Measurements from ENCODE around the gene LAMTOR4. TPM values are rescaled to one million over a fixed set of nuclear protein-coding genes. Genes with fewer than 3 reads are reported as not detected.

Gene LAMTOR4
- polyA plus RNA-seq, 1 donor from 2014 or later, result 333 TPM

DNA sequence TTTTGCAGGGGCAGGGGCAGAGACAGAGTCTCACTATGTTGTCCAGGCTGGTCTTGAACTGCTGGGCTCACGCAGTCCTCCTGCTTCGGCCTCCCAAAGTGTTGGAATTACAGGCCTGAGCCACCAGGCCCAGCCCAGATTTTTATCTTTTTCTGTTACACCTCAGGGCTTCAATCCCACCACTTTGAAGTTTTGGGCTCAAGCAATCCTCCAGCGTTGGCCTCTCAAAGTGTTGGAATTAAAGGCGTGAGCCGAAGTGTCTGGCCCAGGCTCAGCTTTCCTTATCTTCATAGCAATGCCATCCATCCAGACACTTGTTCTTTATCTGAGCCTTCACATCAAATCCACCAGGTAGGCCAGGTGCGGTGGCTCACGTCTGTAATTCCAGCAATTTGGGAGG lies 33.7 kb upstream of the LAMTOR4 start:
- H3K4me2 ChIP-seq (ENCODE audit: low read length), result no peak overlapping the region
- H3K36me3 ChIP-seq (ENCODE audit: insufficient read depth, low read length), result no peaks in the 10 kb centered on the region
- no peaks in the 10 kb centered on the region for H3K9me2 ChIP-seq (ENCODE audit: insufficient read depth, low read length)
- no peak overlapping the region for H3K27ac ChIP-seq (ENCODE audit: low read length)
- TF ChIP-seq CTCF (IDR thresholded peaks at IDR 0.05; ENCODE audit: poor library complexity, severe bottlenecking) (no peak), RAD21 (conservative IDR thresholded peaks at IDR 0.05) (no peak), TAF1 (IDR thresholded peaks at IDR 0.05; ENCODE audit: low read depth) (no peak), POLR2AphosphoS5 (IDR thresholded peaks at IDR 0.05) (no peak), EP300 (conservative IDR thresholded peaks at IDR 0.05; ENCODE audit: poor library complexity, severe bottlenecking) (no peak), REST (IDR thresholded peaks at IDR 0.05; ENCODE audit: borderline replicate concordance) (no peak), MXI1 (conservative IDR thresholded peaks at IDR 0.05; ENCODE audit: poor library complexity, severe bottlenecking) (no peak), EZH2 (IDR thresholded peaks at IDR 0.05; ENCODE audit: borderline replicate concordance, insufficient read depth, low read length, poor library complexity, severe bottlenecking) (no peak), SMC3 (conservative IDR thresholded peaks at IDR 0.05; ENCODE audit: poor library complexity) (no peak)
- H2AFZ ChIP-seq (ENCODE audit: low read depth, low read length), result no peak overlapping the region
- no peaks in the 10 kb centered on the region for H3K9me3 ChIP-seq (ENCODE audit: low read length)
- H3K9ac ChIP-seq (ENCODE audit: low read length), result no peak overlapping the region
- H3F3A ChIP-seq (ENCODE audit: insufficient read depth, low read length, poor library complexity, severe bottlenecking), result peaks cover 3% of the 10 kb centered on the region
- H3K79me2 ChIP-seq (replicated peaks; ENCODE audit: insufficient read depth, low read length), result peaks cover under 1% of the 10 kb centered on the region
- H4K20me1 ChIP-seq (ENCODE audit: insufficient read depth), result no peaks in the 10 kb centered on the region
- no peak overlapping the region for H3K4me3 ChIP-seq (ENCODE audit: low read length)
- H3K27me3 ChIP-seq (ENCODE audit: insufficient read depth, low read depth, low read length), result no peaks in the 10 kb centered on the region

DNA sequence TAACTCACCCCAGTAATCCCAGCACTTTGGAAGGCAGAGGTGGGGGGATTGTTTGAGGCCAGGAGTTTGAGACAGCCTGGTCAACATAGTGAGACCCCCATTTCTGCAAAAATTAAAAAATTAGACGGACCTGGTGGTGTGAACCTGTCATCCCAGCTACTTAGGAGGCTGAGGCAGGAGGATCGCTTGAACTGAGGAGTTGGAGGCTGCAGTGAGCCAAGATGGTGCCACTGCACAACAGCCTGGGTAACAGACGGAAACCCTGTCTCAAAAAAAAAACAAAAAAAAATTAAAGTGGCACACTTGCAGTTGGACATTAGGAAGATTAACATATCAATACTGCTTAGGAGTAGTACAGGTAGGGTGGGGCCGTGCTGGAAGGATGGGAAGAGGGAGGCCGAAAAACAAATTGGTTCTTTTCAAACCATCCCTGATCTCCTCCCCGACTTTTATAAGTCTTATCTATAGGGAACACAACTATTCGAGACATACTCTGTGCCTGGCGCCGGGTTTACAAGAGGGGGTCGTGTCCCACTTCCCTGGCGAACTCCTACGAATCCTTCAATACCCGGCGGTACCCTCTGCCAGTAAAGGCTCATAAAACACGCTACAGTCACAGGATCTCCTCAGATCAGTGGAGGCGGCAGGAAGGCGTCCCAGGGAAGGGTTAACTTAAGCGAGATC lies 30.2 kb upstream of the LAMTOR4 start:
- Histone ChIP-seq H2AFZ (ENCODE audit: low read depth, low read length) (peak overlapping the region; percentile 75), H3K4me2 (ENCODE audit: low read length) (peak overlapping the region; percentile 81), H4K20me1 (ENCODE audit: insufficient read depth) (no peaks in the 10 kb centered on the region), H3K79me2 (replicated peaks; ENCODE audit: insufficient read depth, low read length) (peaks cover 4% of the 10 kb centered on the region), H3K27ac (ENCODE audit: low read length) (peak overlapping the region; percentile 92), H3F3A (ENCODE audit: insufficient read depth, low read length, poor library complexity, severe bottlenecking) (peaks cover 3% of the 10 kb centered on the region), H3K9ac (ENCODE audit: low read length) (peak overlapping the region; percentile 83), H3K36me3 (ENCODE audit: insufficient read depth, low read length) (peaks cover 8% of the 10 kb centered on the region), H3K9me2 (ENCODE audit: insufficient read depth, low read length) (no peaks in the 10 kb centered on the region), H3K27me3 (ENCODE audit: insufficient read depth, low read depth, low read length) (no peaks in the 10 kb centered on the region), H3K4me3 (ENCODE audit: low read length) (peak overlapping the region; percentile 88), H3K9me3 (ENCODE audit: low read length) (no peaks in the 10 kb centered on the region)
- no peak for TF ChIP-seq CTCF (IDR thresholded peaks at IDR 0.05; ENCODE audit: poor library complexity, severe bottlenecking)
- TF ChIP-seq EP300 (conservative IDR thresholded peaks at IDR 0.05; ENCODE audit: poor library complexity, severe bottlenecking), result no peak
- no peak for TF ChIP-seq RAD21 (conservative IDR thresholded peaks at IDR 0.05)
- TF ChIP-seq MXI1 (conservative IDR thresholded peaks at IDR 0.05; ENCODE audit: poor library complexity, severe bottlenecking), result no peak

Data from neural cell (in vitro differentiated cells).